OCI-LY3 (cell line): ENCODE results near the gene RARA.
A peak's percentile ranks its signal among the peaks of the same experiment; 100 is the strongest.

Experiments
- H2AFZ ChIP-seq: fragments of 200-600, 300-600 bp; shearing (Covaris generic); 2 replicates; pipeline ENCODE4 v1.6.0; 2014; ENCODE audit warnings: antibody characterized with exemption, low read depth, low read length
- H3K27ac ChIP-seq: fragments of 200-600, 300-600 bp; sonication (generic); 2 replicates; pipeline ENCODE4 v1.5.1; 2014; ENCODE audit warnings: mild to moderate bottlenecking, low read length, moderate library complexity, mixed read lengths
- H3K27me3 ChIP-seq: fragments of 200-600, 300-600 bp; sonication (generic); 2 replicates; pipeline ENCODE4 v1.6.1; 2014; ENCODE audit warnings: low read depth, low read length, mixed read lengths
- H3K36me3 ChIP-seq: fragments of 200-600, 300-600 bp; sonication (generic); replicated peaks from 2 replicates; pipeline ENCODE3; 2014; ENCODE audit warnings: low read depth, low read length, mixed read lengths
- H3K4me1 ChIP-seq: fragments of 300-600, 200-600 bp; sonication (generic); 2 replicates; pipeline ENCODE4 v1.6.1; 2014; ENCODE audit warnings: low read length, mixed read lengths
- H3K4me2 ChIP-seq: fragments of 200-600, 300-600 bp; sonication (generic); 2 replicates; pipeline ENCODE4 v1.6.1; 2014; ENCODE audit warnings: low read length, mixed read lengths
- H3K4me3 ChIP-seq: fragments of 300-600, 200-600 bp; sonication (generic); 2 replicates; pipeline ENCODE4 v1.5.1; 2014; ENCODE audit warnings: antibody characterized with exemption, mild to moderate bottlenecking, low read length, moderate library complexity
- H3K79me2 ChIP-seq: fragments of 300-600, 200-600 bp; shearing (Covaris generic); 2 replicates; pipeline ENCODE4 v1.6.1; 2014; ENCODE audit warnings: mild to moderate bottlenecking, low read length, mixed read lengths
- H3K9ac ChIP-seq: fragments of 300-600, 200-600 bp; shearing (Covaris generic); 2 replicates; pipeline ENCODE4 v1.6.0; 2014; ENCODE audit warnings: mild to moderate bottlenecking, low read length, moderate library complexity
- H3K9me3 ChIP-seq: fragments of 200-600, 300-600 bp; shearing (Covaris generic); 2 replicates; pipeline ENCODE4 v1.6.1; 2014; ENCODE audit warnings: low read length, mixed read lengths; ENCODE audit not compliant: insufficient read depth
- H4K20me1 ChIP-seq: fragments of 200-600, 300-600 bp; sonication (generic); 2 replicates; pipeline ENCODE4 v1.6.1; 2016; ENCODE audit warnings: low read length, mixed read lengths; ENCODE audit not compliant: insufficient read depth
- EZH2phosphoT487 ChIP-seq: fragments of 200-600 bp; shearing (Covaris generic); IDR thresholded peaks from 2 replicates; pipeline ENCODE4 v1.6.1; 2018; ENCODE audit warnings: antibody characterized with exemption, mixed run types, low read depth
- TF ChIP-seq, protein P1 (sequence below): fragments of 200-600, 300-600 bp; sonication (generic); IDR thresholded peaks from 2 replicates; pipeline ENCODE4 v1.5.1; 2014; ENCODE audit warnings: antibody characterized with exemption, low read length, low read depth

Gene RARA

DNA sequence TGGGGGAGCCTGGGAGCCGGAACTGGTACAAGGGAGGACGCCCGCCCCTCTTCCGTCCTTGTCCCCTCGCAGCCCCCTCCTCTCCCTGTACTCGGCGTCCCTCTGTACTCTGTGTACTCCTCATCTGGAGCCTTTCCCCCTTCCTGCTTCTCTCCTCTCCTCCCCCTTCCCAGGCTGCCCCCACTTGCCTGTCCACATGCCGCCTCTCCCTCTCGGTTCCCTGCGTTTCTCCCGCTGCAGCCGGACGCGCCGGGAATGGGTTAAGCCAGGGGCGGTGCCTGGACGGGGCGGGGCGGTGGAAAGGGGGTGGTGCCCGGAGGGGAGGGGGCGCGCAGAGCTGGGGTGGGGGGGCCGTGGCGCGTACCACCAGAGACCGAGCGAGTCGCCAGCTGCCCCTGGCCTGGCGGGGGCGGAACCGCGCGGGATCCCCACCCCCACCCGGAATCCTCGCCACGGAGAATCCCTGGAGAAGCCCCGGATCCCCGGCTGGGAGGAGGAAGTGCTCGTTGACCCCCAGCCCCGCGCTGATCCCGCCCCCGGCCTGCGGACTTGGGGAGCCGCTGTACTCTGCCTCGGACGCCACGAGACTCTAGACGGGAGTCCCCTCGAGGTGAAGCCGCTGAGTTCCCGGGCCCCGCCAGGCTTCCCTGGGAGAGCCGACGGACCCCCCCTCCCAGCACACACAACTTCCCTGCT, 33.0 kb downstream of the RARA start:
- H3K9me3 ChIP-seq, result no peaks in the 10 kb centered on the region
- H3K27ac ChIP-seq, result no peak overlapping the region
- H2AFZ ChIP-seq, result no peak overlapping the region
- H3K27me3 ChIP-seq, result no peaks in the 10 kb centered on the region
- H3K4me3 ChIP-seq, result peak overlapping the region; percentile 78
- no peak for TF ChIP-seq EZH2phosphoT487
- TF ChIP-seq, protein P1, sequence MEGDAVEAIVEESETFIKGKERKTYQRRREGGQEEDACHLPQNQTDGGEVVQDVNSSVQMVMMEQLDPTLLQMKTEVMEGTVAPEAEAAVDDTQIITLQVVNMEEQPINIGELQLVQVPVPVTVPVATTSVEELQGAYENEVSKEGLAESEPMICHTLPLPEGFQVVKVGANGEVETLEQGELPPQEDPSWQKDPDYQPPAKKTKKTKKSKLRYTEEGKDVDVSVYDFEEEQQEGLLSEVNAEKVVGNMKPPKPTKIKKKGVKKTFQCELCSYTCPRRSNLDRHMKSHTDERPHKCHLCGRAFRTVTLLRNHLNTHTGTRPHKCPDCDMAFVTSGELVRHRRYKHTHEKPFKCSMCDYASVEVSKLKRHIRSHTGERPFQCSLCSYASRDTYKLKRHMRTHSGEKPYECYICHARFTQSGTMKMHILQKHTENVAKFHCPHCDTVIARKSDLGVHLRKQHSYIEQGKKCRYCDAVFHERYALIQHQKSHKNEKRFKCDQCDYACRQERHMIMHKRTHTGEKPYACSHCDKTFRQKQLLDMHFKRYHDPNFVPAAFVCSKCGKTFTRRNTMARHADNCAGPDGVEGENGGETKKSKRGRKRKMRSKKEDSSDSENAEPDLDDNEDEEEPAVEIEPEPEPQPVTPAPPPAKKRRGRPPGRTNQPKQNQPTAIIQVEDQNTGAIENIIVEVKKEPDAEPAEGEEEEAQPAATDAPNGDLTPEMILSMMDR, result no peak
- H3K4me2 ChIP-seq, result peak overlapping the region; percentile 93
- H3K9ac ChIP-seq, result peak overlapping the region; percentile 34; the same call in 1 of the 2 replicates
- H3K36me3 ChIP-seq, result peaks cover 10% of the 10 kb centered on the region
- peaks cover 24% of the 10 kb centered on the region for H3K4me1 ChIP-seq
- H3K79me2 ChIP-seq, result peaks cover 32% of the 10 kb centered on the region
- peaks cover 90% of the 10 kb centered on the region for H4K20me1 ChIP-seq

DNA sequence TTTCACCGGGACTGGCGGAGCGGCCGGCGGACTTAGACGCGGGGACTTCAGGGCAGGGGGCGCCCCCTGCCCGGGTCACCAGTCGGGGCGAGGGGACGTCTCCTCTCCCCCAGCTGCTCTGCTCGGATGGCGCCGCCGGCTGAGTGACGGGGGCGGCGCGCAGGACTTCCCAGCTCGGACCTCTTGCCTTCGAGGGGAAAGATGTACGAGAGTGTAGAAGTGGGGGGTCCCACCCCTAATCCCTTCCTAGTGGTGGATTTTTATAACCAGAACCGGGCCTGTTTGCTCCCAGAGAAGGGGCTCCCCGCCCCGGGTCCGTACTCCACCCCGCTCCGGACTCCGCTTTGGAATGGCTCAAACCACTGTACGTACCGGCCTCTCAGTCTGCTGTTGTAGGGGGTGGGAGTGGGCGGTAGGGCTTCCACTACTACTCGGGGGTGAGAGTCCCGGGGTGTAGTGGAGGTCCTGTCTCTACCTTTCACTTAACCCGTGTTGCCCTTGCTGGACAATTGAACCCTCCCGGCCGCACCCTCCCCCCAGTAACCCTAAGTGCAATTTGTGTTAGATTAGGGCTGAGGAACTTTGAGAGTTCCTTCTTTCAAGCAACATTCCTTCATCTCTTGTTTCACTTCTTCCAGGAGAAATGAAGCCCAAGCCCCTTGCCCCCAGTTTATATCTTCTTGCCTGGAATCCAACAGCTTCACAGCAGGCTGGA, 33.7 kb downstream of the RARA start:
- Histone ChIP-seq H3K27me3 (no peaks in the 10 kb centered on the region), H3K9me3 (no peaks in the 10 kb centered on the region), H3K4me1 (peaks cover 20% of the 10 kb centered on the region), H2AFZ (no peak overlapping the region), H3K36me3 (peaks cover 10% of the 10 kb centered on the region), H3K9ac (no peak overlapping the region), H3K4me2 (no peak overlapping the region), H4K20me1 (peaks cover 90% of the 10 kb centered on the region), H3K4me3 (no peak overlapping the region), H3K27ac (no peak overlapping the region), H3K79me2 (peaks cover 35% of the 10 kb centered on the region)
- no peak for TF ChIP-seq EZH2phosphoT487
- TF ChIP-seq, protein P1, result no peak

DNA sequence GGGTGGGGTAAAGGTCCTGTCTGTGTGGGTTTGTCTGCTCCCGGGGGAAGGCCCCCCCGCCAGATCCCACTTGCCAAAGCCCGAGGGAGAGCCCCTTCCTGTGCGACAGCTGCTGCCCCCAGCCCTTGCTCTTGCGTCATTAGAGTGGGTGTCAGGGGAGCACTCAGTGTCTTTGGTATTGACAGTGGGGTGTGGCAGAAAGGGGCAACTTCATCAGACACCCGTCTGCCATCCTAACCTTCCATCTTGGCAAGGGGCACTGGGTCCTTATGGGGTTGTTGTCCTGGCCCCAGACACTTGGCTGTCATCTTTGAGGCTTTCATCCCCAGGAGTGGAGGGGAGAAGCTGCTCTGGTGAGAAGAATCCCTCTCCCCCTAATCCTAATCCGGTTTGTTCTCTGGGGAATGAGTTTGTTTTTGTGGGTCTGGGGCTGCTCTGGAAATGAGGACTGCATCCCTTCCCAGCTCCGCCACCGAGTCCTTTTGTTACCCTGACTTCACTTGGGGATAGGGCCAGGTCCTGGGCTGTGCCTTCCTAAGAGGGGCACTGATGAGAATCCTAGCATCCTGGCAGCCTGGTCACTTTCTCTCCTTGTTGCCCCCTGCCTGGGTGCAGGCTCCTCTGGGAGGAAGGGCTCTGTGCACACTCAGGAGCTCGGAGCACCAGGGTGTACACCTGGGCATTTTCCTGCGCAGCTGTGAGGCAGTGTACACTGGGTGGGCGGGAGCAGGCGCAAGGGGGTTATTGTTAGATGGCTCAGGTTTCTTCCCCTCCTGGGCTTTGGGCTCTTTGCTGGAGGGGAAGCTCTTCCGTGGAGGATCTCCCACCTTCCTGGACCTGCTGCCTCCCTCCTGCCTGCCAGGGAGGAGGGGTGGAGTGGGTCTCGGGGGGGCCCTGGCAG, 34.5 kb downstream of the RARA start:
- Histone ChIP-seq H3K4me3 (no peak overlapping the region), H3K4me1 (peaks cover 13% of the 10 kb centered on the region; the same call in 1 of the 2 replicates), H2AFZ (no peak overlapping the region), H3K9ac (no peak overlapping the region), H4K20me1 (peaks cover 90% of the 10 kb centered on the region), H3K79me2 (peaks cover 38% of the 10 kb centered on the region), H3K4me2 (no peak overlapping the region), H3K27me3 (no peaks in the 10 kb centered on the region), H3K27ac (no peak overlapping the region), H3K36me3 (peaks cover 7% of the 10 kb centered on the region), H3K9me3 (no peaks in the 10 kb centered on the region)
- TF ChIP-seq EZH2phosphoT487, result no peak
- TF ChIP-seq, protein P1, result no peak
